ENCODE results near the gene APBA1. TPM values are rescaled to one million over a fixed set of nuclear protein-coding genes. Genes with fewer than 3 reads are reported as not detected.
A peak's percentile ranks its signal among the peaks of the same experiment; 100 is the strongest.

APBA1 gene
- total RNA-seq, 1 experiment from 2014 or later: 4.5 TPM

- no peak for DNase-seq (ENCODE audit: low read depth)
These were observed 188.2 kb downstream of the APBA1 start for GRCh38 chr9:69483886-69484422.

GRCh38 chr9:69476797-69477196 lies 195.4 kb downstream of the APBA1 start:
- DNase-seq (ENCODE audit: low read depth): no peak

- DNase-seq (ENCODE audit: low read depth): no peak
These were observed 196.2 kb downstream of the APBA1 start for GRCh38 chr9:69476016-69476415.

- no peak for DNase-seq (ENCODE audit: low read depth)
These were observed 197.3 kb downstream of the APBA1 start for GRCh38 chr9:69474821-69475220.

GRCh38 chr9:69472101-69472620 lies 200.0 kb downstream of the APBA1 start:
- DNase-seq (ENCODE audit: low read depth): no peak

GRCh38 chr9:69471433-69471832 lies 200.7 kb downstream of the APBA1 start:
- peak; percentile 44 for DNase-seq (ENCODE audit: low read depth)

GRCh38 chr9:69470186-69470977 lies 201.8 kb downstream of the APBA1 start:
- DNase-seq (ENCODE audit: low read depth): no peak

- DNase-seq (ENCODE audit: low read depth): no peak
These were observed 203.0 kb downstream of the APBA1 start for GRCh38 chr9:69469136-69469535.

GRCh38 chr9:69468380-69468779 lies 203.8 kb downstream of the APBA1 start:
- no peak for DNase-seq (ENCODE audit: low read depth)

GRCh38 chr9:69466151-69466550 lies 206.0 kb downstream of the APBA1 start:
- DNase-seq (ENCODE audit: low read depth): peak; percentile 46

- no peak for DNase-seq (ENCODE audit: low read depth)
These were observed 206.7 kb downstream of the APBA1 start for GRCh38 chr9:69465473-69465872.

GRCh38 chr9:69463497-69464068 lies 208.6 kb downstream of the APBA1 start:
- no peak for DNase-seq (ENCODE audit: low read depth)

GRCh38 chr9:69462394-69462793 lies 209.8 kb downstream of the APBA1 start:
- DNase-seq (ENCODE audit: low read depth): no peak

GRCh38 chr9:69461103-69461887 lies 210.9 kb downstream of the APBA1 start:
- DNase-seq (ENCODE audit: low read depth): no peak

GRCh38 chr9:69460012-69460411 lies 212.2 kb downstream of the APBA1 start:
- DNase-seq (ENCODE audit: low read depth): no peak

- no peak for DNase-seq (ENCODE audit: low read depth)
These were observed 214.0 kb downstream of the APBA1 start for GRCh38 chr9:69458176-69458575.

GRCh38 chr9:69456201-69456600 lies 216.0 kb downstream of the APBA1 start:
- no peak for DNase-seq (ENCODE audit: low read depth)

- DNase-seq (ENCODE audit: low read depth): no peak
These were observed 216.9 kb downstream of the APBA1 start for GRCh38 chr9:69455311-69455710.

GRCh38 chr9:69454321-69454720 lies 217.8 kb downstream of the APBA1 start:
- DNase-seq (ENCODE audit: low read depth): no peak

GRCh38 chr9:69453746-69454145 lies 218.4 kb downstream of the APBA1 start:
- no peak for DNase-seq (ENCODE audit: low read depth)

- DNase-seq (ENCODE audit: low read depth): no peak
These were observed 219.9 kb downstream of the APBA1 start for GRCh38 chr9:69452110-69452782.
